HUDEP-2 (cell line): Measurements from ENCODE around the gene CLC.
A peak's percentile ranks its signal among the peaks of the same experiment; 100 is the strongest.
"Not testable (repeated sequence)": the region's sequence is repeated elsewhere in the genome, so short reads cannot be mapped to it uniquely, and the experiment has no call there.

Experiments
- DNase-seq, 76 experiments: peaks; one replicate each; lab custom pipeline; 2025; ENCODE audit not compliant: unreplicated experiment in 76 of 76; lab: John Stamatoyannopoulos, UW

CLC gene

DNA sequence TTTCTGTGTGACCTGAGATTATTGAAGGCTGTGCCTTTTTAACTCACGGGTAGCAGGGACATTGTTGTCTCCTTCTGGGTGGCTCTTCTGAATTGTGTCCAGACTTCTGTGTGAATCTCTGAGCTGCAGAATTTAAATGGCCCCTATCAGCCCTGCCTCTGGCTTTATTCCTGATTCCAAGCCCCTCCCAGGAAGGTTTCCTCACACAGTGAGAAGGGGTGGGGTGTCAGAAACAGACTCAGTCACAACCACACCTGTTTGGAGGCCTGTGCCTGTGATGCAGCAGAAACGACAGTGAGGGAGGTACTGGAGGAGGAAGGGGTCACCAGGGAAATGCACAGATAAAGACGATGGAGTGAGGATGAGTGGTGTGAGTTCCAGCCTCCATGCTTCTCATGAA, at the start of gene CLC:
CLC (minus strand) TSS at position 139 of the 400 bp plus-strand sequence; CDS start at position 62, 77 bp downstream.
- no peak for DNase-seq

DNA sequence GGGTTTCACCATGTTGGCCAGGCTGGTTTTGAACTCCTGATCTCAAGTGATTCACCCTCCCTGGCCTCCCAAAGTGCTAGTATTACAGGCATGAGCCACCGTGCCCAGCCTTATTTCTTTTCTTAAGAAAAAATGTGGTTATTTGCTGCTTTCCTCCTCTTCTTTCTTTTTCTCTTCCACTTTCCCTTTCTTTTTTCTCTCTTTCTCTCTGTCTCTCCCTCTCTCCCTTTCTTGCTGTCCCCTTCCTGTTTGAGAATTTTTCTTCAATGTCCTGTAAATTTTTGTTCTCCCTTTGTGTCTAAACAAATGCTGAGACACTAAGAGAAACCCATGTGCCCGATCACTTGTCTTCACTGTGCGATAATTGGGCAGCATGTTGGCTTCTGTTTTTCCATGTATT, 43.1 kb upstream of the CLC start:
- DNase-seq, result no peak

DNA sequence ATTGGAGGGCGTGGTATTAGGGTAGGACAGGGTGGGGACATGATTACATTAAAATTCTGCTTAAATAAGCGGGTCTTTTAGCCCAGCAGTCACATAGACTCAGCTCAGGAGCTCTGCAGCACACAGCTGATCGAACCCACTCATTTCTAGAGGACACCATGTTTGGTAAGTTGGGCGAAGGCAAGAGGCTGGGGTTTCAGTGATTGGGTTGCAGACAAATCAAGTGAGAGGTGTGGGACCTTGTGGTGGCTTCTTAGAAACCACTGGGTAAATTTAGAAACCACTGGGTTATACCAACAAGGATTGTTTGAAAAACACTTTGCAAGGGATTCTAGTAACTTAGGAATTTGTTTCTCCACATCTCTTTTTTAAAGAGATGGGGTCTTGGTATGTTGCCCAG, 40.9 kb upstream of the CLC start, which contains the start of gene LEUTX:
LEUTX (plus strand) TSS at position 92 of the 400 bp plus-strand sequence; CDS start at position 159, 67 bp downstream.
- DNase-seq, result no peak

DNA sequence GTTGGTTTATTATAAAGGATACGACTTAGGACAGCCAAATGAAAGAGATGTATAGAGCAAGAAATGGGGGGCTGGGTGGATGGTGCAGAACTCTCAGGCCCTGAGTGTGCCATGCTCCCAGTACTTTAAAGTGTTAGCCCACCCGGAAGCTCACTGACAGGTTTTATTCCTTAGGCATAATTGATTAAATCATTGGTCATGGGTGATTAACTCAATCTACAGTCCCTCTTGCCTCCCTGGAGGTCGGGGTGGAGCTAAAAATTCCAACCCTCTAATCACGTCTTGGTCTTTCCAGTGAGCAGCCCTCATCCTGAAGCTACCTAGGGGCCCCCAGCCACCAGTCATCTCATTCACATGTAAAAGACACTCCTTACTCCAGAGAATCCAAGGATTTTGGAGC, 31.0 kb upstream of the CLC start:
- DNase-seq, result no peak

DNA sequence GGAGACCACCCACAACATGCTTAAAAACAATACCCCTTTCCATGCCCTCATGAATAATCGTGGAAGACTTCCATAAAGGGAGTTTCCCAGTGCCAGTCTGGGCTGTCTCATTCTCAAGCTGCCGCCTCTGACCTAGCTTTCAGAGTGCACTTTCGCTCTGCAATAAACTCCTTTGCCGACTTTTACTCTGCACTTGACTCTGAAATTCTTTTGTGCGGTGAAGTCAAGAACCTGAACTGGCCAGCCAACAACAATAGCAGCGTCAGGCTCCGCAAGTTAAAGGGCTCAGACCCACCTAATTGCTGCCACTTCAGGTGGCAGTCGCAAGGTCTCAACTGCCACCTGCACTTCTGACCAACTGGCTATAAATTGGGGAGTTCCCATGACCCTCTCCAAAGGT, 30.5 kb upstream of the CLC start:
- DNase-seq, result no peak

DNA sequence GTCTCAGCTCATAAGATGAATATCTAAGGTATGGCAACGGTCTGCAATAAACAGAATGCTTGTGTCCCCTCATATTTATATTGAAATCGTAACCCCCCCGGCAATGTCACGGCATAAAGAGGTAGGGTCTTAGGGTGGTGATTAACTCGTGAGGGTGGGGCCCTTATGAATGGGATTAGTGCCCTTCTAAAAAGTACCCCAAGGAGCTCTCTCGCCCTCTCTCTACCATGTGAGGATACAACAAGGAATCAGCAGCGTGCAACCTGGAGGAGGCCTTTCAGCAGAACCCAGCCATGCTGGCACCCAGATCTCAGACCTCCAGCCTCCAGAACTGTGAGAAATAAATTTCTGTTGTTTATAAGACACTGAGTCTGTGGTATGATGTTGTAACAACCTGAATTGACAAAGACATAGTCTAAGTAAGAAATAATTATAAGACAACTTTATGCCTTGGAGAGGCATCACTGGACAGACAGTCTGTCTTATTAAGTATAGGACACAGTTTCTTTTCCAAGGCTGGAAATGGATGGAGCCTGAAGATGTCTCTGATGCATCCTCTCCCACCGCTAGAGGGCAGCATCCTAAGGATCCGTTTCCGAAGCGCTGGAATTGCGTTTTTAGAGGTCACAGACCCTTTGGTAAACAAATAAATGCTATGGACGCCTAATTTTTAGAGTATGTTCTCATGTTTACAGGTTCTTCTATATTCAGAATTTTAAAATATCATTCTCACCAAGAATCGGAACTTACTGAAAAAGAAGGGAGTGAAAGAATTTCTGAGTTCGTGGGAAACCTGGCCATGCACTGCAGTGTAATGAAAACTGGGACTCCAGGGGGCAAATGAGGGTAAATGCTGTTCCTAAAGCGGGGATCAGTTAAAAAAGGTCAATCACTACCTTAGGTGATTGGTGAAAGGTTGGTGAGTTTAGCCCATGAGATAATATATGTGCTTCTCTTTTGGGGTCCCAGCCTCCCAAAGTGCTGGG, 27.6 kb upstream of the CLC start:
- peak in 38 of 76 experiments; percentile 1 to 51 (median 22) for DNase-seq

DNA sequence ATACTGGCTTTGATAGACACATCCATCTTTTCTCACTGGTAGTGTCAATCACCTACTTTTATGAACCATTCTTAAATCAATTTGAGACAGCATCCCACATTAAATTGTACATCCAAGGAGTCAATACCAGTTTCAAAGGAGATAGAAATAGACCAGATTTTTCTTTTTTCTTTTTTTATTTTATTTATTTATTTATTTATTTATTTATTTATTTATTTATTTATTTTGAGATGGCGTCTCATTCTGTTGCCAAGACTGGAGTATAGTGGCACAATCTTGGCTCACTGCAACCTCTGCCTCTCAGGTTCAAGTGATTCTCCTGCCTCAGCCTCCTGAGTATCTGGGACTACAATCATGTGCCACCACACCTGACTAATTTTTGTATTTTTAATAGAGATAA, 24.0 kb upstream of the CLC start:
- DNase-seq, result not testable (repeated sequence)

DNA sequence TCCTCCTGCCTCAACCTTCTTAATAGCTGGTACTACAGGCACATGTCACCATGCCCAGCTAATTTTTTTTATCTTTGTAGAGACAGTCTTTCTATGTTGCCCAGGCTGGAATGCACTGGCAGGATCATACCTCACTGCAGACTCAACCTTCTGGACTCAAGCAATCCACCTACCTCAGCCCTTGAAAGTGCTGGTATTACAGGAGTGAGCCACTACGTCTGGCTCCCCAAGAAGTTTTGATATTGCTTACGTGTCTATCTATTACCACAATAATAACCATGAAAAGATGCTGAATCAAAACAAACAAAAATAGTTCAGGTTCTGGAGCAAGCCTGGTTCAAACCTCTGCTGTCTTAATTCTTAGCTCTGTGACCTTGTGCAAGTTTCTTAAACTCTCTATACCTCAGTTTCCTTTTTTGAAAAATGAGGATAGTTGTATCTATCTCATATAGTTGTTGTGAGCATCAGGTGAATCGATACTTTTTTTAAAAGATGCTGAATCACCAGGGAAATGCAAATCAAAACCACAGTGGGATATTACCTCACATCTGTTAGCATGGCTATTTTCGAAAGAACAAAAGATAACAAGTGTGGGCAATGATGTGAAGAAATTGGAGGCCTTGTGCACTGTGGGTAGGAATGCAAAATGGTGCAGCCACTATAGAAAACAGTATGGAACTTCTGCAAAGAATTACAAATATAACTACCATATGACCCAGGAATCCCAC, 21.8 kb upstream of the CLC start:
- no peak for DNase-seq

DNA sequence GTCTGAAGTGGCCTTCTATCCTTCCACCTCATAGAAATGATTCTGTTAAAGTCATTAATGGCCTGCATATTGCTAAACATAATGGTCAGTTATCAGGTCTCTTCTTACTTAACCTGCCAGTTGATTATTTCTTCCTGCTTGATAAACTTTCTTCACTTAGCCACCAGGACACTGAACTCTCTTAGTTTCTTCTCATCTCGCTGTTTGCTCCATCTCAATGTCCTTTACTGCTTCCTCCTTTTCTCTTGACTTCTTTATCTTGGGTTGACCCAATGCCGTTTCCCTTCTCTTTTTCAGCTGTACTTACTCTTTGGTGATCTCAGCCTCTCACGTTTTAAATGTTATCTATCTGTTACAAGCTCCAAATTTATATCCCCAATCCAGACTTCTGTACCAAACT, 17.1 kb upstream of the CLC start:
- no peak for DNase-seq

DNA sequence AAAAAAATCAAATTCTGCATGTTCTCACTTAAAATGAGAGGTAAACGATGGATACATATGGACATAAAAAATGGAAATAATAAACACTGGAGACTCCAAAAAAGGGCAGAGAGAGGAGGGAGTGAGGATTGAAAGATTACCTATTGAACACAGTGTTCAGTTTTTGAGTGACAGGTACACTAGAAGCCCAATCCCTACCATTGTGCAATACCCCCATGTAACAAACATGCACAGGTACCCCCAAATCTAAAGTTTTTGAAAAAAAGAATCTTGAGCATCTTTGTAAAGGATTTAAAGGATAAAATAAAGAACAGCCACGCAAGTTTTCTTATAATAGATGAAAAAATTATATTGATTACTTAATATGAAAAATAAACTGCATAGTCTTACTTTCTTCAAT, 16.7 kb upstream of the CLC start:
- DNase-seq, result no peak

DNA sequence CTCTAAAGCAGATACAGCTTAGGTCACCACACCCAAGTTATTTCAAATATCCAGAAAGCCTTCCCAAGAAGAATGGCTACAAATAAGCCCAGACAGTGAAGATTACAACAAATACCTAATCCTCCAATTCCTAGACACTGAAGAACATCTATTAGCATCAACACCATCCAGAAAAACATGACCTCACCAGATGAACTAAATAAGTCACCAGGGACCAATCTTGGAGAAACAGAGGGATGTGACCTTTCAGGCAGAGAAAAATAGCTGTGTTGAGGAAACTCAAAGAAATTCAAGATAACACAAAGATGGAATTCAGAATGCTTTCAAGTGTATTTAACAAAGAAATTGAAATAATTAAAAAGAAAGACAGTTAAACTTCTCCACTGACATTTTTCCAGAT, 15.0 kb upstream of the CLC start:
- no peak for DNase-seq

DNA sequence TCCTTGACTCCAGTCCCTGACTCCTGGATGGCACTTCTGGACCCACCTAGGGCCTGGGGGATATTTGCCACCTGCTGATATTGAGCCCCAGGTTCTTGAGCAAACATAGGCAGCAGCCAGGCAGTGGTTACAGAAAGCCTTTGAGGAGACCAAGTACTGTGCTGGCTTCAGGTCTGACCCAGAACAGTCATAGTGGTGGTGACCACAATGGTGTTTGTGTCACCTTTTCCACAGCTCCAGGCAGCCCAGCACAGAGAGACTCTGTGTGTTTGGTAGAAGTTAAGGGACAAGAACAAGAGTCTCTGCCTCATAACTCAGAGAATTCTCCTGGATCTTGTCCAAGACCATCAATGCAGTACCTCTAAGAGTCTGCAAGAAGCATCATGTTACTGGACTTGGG, 14.6 kb upstream of the CLC start:
- no peak for DNase-seq

DNA sequence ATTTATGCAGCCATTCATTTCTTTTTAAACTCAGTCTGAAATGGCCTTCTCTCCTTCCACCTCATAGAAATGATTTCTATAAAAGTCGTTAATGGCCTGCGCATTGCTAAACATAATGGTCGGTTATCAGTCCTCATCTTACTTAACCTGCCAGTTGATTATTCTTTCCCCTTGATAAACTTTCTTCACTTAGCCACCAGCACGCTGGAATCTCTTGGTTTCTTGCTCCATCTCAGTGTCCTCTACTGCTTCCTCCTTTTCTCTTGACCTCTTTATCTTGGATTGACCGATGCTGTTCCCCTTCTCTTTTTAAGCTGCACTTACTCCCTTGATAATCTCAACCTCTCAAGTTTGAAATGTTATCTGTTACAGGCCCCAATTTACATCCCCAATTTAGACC, 12.2 kb upstream of the CLC start:
- DNase-seq, result no peak

DNA sequence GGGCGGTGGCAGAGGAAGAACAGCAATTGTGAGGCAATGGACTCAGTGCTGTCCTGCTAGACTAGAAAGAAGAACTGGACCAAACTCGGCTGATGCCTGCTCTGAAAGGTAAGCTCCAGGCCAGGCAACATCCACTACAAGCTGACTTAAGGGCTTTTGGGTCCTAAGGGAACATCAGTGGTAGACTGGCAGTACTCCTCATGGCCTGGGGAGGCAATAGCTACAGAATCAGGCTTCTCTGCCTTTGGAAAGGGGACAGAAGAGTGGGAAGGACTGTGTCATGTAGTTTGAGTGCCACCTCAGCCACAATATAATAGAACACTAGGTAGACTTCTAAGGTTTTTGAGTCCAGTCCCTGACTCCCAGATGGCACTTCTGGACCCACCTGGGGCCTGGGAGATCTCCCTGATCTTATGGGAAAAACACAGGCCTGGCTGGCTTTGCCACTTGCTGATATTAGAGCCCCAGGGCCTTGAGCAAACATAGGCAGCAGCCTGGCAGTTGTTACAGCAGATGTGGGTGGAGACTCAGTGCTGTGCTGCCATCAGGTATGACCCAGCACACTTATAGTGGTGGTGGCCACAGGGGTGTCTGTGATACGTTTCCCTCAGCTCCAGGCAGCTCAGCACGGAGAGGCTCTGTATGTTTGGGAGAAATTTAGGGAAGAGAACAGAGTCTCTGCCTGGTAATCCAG, 9.2 kb upstream of the CLC start:
- no peak for DNase-seq

DNA sequence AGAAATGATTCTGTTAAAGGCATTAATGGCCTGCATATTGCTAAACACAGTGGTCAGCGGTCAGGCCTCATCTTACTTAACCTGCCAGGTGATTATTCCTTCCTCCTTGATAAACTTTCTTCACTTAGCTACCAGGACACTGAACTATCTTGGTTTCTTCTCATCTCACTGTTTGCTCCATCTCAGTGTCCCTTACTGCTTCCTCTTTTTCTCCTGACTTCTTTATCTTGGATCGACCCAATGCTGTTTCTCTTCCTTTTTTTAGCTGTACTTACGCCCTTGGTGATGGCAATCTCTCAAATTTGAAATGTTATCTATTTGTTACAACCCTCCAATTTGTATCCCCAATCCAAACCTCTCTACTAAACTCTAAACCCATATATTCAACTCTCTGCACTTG, 7.8 kb upstream of the CLC start:
- DNase-seq, result no peak

DNA sequence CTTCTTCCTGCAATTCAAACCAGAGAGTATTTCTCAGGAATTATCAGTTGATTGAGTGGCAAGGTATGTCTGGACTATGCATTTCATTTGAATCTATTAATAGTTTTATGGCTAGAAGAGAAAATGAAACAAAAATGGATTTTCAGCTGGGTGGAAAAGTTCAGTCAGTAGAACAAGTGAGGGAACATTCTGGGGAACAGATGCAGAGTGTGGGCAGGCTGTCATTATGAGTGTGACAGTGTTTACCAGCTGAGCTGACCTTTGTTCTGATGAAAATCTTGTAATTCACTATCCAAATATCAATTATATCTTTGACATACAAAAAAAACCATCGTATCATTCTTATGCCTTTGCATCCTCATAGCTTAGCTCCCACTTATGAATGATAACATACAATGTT, 2.6 kb upstream of the CLC start:
- DNase-seq, result no peak

DNA sequence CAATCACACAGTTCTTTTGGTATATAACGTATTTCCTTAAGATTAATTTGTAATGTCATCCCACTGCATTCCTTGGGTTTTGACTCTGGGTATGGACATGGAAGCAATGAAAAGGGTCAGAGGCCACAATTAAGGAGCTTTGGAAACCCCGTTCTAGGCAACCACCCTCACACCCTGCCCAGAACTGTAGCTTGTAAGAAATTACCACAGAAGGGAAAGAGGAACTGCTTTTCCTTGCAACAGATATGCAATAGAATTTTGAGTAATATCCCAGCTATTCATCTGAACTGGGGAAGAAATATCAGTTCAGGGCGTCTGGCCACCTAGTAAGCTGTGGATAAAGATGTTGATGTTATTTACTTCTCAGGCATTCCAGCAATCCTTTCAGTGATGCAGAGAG, 985 bp upstream of the CLC start:
- DNase-seq, result no peak

DNA sequence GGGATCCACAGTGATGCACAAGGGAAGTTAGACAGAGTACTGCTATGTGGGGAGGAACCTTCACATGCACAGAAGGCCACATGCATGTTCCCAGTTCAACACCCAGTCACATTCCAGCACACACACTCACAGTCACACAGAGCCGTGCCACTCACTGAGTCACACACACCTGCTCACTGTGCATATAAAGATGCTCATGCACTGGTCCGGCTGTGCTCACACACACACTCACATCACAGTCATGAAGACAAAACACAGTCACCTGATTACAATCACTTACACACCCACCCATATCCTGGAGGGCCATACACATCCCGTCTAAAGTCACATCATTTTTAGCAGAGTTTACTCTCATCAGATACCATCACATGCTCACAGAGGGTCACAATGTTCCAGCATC, 478 bp downstream of the CLC start:
- DNase-seq, result no peak

DNA sequence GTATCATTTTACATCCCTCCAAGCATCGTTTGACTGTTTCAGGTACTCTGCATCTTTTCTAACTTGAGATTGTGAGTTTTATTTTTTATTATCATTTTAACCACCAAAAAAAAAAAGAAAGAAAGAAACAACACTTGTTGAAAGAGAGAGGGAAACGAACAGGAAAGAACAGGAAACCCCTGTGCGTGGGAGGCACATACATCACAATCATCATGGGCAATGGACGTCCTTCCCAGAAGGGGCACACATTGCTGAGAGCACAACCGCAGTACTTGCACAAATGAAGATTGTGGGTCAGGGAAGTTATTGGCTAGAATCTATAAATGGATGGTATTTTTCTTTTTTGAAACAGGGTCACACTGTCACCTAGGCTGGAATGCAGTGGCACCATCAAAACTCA, 1.7 kb downstream of the CLC start:
- DNase-seq, result no peak

DNA sequence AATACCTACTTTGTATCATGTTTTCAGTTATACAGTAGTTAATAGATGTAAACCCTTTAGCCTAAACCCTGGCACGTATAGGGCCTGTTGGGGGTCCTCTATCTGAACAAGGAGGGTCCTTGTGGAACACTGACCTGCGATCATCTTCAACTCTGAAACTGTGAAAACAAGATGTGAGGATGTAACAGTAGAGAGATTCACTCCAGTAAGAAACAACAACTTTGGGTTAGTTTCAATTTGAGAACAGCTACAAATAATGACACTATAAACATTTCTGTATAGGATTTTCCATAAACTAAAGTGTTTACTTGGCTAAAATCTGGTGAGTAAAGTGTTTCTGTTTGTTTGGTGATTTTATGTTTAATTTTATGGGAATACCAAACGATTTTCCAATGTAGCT, 2.1 kb downstream of the CLC start:
- DNase-seq, result no peak

DNA sequence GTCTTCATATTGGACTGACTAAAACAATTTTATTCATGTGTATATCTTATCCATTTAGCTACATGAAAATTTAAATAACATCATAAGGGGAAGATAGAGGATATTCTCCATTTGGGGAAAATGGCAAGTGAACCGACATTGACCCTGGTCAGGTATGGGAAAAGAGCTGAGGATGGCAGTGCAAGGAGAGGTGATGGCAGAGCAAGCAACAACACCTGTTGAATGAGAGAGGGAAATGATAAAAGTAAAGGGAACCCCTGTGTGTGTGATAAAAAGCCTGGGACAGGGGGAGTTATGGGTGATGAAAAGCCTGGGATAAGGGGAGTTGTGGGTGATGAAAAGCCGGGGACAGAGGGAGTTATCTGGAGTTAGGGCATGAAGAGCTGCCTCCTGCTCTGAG, 4.0 kb downstream of the CLC start:
- no peak for DNase-seq
